Mesendoderm (in vitro differentiated cells): ENCODE data around the gene PCDH1.
A peak's percentile ranks its signal among the peaks of the same experiment; 100 is the strongest.

Experiments used
- DNase-seq: peaks from one replicate; pipeline ENCODE4 v3.0.0; 2013
- H2AK5ac ChIP-seq: 2 replicates; pipeline ENCODE4 v1.6.1; 2013; ENCODE audit warnings: low read length, inconsistent platforms
- H2BK120ac ChIP-seq: 2 replicates; pipeline ENCODE4 v1.6.1; 2013; ENCODE audit warnings: low read depth, mild to moderate bottlenecking, low read length, moderate library complexity, mixed read lengths
- H2BK15ac ChIP-seq: replicated peaks from 2 replicates; pipeline ENCODE4 v1.6.1; 2013; ENCODE audit warnings: low read depth, mild to moderate bottlenecking, moderate library complexity
- H2BK5ac ChIP-seq: 2 replicates; pipeline ENCODE4 v1.6.1; 2013; ENCODE audit warnings: low read length, inconsistent platforms
- H3K18ac ChIP-seq: 2 replicates; pipeline ENCODE4 v1.6.1; 2013; ENCODE audit warnings: mild to moderate bottlenecking, low read length, mixed read lengths
- H3K23ac ChIP-seq: one replicate; pipeline ENCODE4 v1.6.1; 2013; ENCODE audit warnings: low read length
- H3K27ac ChIP-seq: 2 replicates; pipeline ENCODE4 v1.5.1; 2013; ENCODE audit warnings: low read depth, mild to moderate bottlenecking, inconsistent platforms, low read length, moderate library complexity
- H3K27me3 ChIP-seq: 2 replicates; pipeline ENCODE4 v1.6.1; 2013; ENCODE audit warnings: low read length, control low read depth, mild to moderate bottlenecking, inconsistent platforms; ENCODE audit not compliant: insufficient read depth, poor library complexity
- H3K36me3 ChIP-seq: 2 replicates; pipeline ENCODE4 v1.6.1; 2013; ENCODE audit warnings: low read length, inconsistent platforms; ENCODE audit not compliant: control insufficient read depth, insufficient read depth
- H3K4ac ChIP-seq: one replicate; pipeline ENCODE4 v1.6.1; 2013; ENCODE audit warnings: low read depth, mild to moderate bottlenecking, low read length, moderate library complexity
- H3K4me1 ChIP-seq: 2 replicates; pipeline ENCODE4 v1.6.1; 2013; ENCODE audit warnings: low read depth, low read length, inconsistent platforms; ENCODE audit not compliant: control insufficient read depth
- H3K4me2 ChIP-seq: 2 replicates; pipeline ENCODE4 v1.6.1; 2013; ENCODE audit warnings: low read length
- H3K4me3 ChIP-seq: 2 replicates; pipeline ENCODE4 v1.5.1; 2013; ENCODE audit warnings: mild to moderate bottlenecking, low read length
- H3K56ac ChIP-seq: one replicate; pipeline ENCODE4 v1.6.1; 2013; ENCODE audit warnings: low read length
- H3K79me1 ChIP-seq: 2 replicates; pipeline ENCODE4 v1.6.1; 2013; ENCODE audit warnings: low read length, inconsistent platforms
- H3K79me2 ChIP-seq: 2 replicates; pipeline ENCODE4 v1.6.1; 2013; ENCODE audit warnings: mild to moderate bottlenecking, low read length; ENCODE audit not compliant: control insufficient read depth, insufficient read depth
- H3K9ac ChIP-seq: 2 replicates; pipeline ENCODE4 v1.6.1; 2013; ENCODE audit warnings: low read length, inconsistent platforms
- H4K5ac ChIP-seq: one replicate; pipeline ENCODE4 v1.6.1; 2013; ENCODE audit warnings: low read length
- H4K8ac ChIP-seq: one replicate; pipeline ENCODE4 v1.6.1; 2013; ENCODE audit warnings: low read depth, mild to moderate bottlenecking, control low read depth, low read length, moderate library complexity
- WGBS: extraction: QIAGEN DNeasy Blood & Tissue Kit; methylation state at CpG from one replicate; pipeline ENCODE4 v1.1.7; 2013; ENCODE audit warnings: low lambda C conversion rate, missing lambda C conversion rate; ENCODE audit not compliant: insufficient coverage; ENCODE audit errors: extremely low coverage; 5-methylcytosine and 5-hydroxymethylcytosine counted together

The PCDH1 gene

DNA sequence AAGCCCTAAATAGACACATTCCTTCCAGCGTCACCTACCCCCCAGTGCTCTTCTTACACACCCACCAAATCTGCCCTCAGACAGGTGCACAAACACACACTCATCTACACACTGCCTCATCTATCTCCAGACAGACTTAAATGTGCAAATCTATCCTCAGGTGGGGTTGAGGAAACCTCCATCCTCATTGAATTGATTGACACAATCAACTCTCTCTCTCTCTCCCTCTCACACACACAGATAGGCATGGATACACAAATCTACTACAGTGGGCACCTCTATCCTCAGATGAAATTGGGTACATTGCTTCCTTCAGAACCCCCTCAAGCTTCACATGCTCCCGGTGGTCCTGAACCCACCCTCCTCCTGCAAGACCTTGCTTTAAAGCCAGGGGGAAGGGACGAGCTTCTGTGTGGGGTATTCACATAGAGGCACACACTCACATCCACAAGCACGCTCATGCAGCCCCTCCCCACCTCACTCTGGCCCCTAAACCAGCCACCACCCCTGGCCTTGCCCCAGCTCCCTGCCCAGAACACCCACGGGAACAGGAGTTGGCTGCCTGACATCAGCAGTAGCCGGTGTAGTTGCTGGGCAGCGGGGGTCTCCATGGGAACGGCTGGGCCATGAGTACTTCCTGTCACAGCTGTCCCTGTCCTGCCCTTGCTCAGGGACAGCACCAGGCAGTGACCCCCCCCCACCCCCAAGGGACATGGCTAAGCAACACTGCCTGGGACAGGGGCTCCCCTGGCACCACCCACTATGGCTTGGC is 22.8 kb downstream of the PCDH1 start:
- Histone ChIP-seq H3K56ac (no peak overlapping the region), H3K27ac (no peak overlapping the region)

DNA sequence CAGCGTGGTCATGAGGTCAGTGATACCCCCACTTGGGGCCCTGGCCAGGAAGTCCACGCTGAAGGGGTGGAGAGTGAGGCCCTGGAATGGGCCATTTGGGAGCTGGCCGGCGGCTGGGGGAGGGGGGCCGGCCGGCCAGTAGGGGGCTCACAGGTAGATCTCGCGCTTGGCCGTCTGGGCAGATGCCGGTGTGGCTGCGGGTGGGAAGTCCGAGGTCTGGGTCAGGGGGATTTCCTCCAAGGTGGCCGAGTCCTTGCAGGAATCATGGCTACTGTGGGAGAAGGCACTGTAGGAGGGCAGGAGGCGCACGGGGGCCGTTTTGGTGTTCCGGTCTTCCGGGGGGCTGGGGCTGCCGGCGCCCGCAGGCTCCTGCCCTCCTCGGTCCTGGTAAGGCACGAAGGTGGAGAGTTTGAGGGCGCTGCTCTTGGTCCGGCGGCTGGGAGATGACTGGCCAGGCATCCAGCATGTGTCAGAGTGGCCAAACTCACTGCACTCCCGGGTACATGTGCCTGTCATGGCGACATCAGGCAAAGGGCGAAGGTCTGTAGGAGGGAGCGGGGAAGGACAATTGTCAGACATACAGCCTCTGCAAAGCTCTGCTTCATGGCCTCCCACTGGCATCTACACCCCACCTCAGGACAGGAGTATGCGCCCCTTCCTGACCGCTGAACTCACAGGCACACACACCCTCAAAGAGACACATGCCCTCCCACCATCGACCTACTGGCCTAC is 24.1 kb downstream of the PCDH1 start:
- peak; percentile 30 for DNase-seq
- peak overlapping the region; percentile 7 for H3K18ac ChIP-seq
- peaks cover 19% of the 10 kb centered on the region for H3K4me1 ChIP-seq
- H3K36me3 ChIP-seq = no peaks in the 10 kb centered on the region
- H3K56ac ChIP-seq = peak overlapping the region; percentile 35
- H2BK15ac ChIP-seq = no peak overlapping the region
- H3K4ac ChIP-seq = no peak overlapping the region
- H3K27me3 ChIP-seq = no peaks in the 10 kb centered on the region
- H2BK120ac ChIP-seq = no peak overlapping the region
- no peak overlapping the region for H3K4me3 ChIP-seq
- peak overlapping the region; percentile 37 for H2BK5ac ChIP-seq
- no peaks in the 10 kb centered on the region for H3K79me2 ChIP-seq
- H3K4me2 ChIP-seq = no peak overlapping the region
- H3K27ac ChIP-seq = no peak overlapping the region
- peaks cover 3% of the 10 kb centered on the region for H3K79me1 ChIP-seq
- H4K8ac ChIP-seq = no peak overlapping the region
- H3K9ac ChIP-seq = no peak overlapping the region
- H4K5ac ChIP-seq = no peak overlapping the region
- H2AK5ac ChIP-seq = no peak overlapping the region
- 100% methylated on average over 1 of the region's 33 CpGs for WGBS
- H3K23ac ChIP-seq = no peak overlapping the region

More for the DNA sequence above, 22.8 kb downstream of the PCDH1 start:
- Histone ChIP-seq H3K4me3 (no peak overlapping the region), H2AK5ac (no peak overlapping the region), H3K36me3 (no peaks in the 10 kb centered on the region), H3K4ac (no peak overlapping the region), H3K4me2 (no peak overlapping the region), H2BK15ac (no peak overlapping the region), H3K79me1 (peaks cover 3% of the 10 kb centered on the region), H3K9ac (no peak overlapping the region), H4K8ac (no peak overlapping the region), H4K5ac (no peak overlapping the region), H2BK5ac (no peak overlapping the region), H3K23ac (no peak overlapping the region), H3K27me3 (no peaks in the 10 kb centered on the region), H2BK120ac (no peak overlapping the region), H3K18ac (no peak overlapping the region), H3K79me2 (no peaks in the 10 kb centered on the region), H3K4me1 (peaks cover 19% of the 10 kb centered on the region)
- no CpG with 5 or more reads among the region's 8 CpGs for WGBS
- DNase-seq = no peak

DNA sequence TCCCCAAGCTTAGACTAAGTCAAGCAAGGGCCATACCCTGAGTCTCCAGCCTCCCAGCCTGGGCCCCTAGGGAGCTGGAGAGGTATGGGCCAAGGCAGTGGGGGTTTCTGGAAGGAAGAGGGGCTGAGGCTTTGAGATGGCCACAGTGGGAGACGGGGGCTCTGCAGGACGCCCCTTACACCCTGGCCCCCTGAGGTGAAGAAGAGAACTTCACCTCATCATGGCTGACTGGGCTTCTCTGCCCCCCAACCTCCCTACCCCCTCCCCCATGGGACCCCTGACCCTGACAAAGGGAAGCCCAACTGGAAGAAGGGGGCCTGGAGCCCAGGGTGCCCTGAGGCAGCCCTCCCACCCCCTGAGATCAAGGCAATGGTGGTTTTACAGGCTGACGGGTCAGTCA is 25.8 kb downstream of the PCDH1 start:
- Histone ChIP-seq H3K4me3 (no peak overlapping the region), H2AK5ac (no peak overlapping the region), H2BK120ac (no peak overlapping the region), H3K79me1 (peaks cover 3% of the 10 kb centered on the region), H3K23ac (no peak overlapping the region), H2BK5ac (no peak overlapping the region), H3K56ac (no peak overlapping the region), H3K79me2 (no peaks in the 10 kb centered on the region), H2BK15ac (no peak overlapping the region), H3K4me2 (no peak overlapping the region), H3K4ac (no peak overlapping the region), H3K27ac (no peak overlapping the region), H3K9ac (no peak overlapping the region), H3K18ac (no peak overlapping the region), H3K4me1 (peaks cover 11% of the 10 kb centered on the region), H4K5ac (no peak overlapping the region), H4K8ac (no peak overlapping the region), H3K36me3 (no peaks in the 10 kb centered on the region), H3K27me3 (no peaks in the 10 kb centered on the region)
- DNase-seq = no peak
- WGBS = no CpG with 5 or more reads among the region's 3 CpGs

DNA sequence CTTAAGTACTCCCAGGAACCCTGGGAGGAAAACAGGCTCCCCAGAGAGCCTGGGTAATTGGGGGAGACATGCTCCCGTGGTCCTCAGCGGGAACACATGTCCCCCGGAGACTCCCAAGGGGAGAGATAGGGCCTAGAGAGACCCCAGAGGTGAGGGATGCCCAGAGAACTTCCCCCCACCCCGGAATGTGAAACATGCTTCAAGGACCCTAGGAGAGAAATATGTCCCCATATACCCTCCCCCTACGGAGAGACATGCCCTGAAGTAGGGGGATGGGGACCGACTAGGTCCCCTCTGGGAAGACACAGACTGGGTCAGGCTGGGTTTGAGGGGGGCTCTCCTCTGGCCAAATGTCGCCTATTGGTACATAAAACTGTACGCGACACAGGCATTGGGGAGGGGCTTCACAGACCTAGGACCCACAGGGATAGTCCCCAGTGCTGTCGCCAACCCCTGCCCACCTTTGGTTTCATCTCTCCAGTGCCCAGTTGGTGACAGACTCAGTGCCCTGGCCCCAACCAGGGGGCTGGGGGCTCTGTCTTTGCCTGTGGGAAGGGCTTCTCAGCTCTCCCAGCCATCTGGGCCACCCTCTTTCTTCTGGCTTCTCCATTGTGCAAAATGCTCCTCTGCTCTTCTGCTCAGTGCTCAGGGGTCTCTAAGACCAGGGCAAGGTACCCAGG is 26.9 kb downstream of the PCDH1 start:
- Histone ChIP-seq H3K4me1 (peaks cover 10% of the 10 kb centered on the region), H3K36me3 (no peaks in the 10 kb centered on the region), H2AK5ac (no peak overlapping the region), H3K4me3 (no peak overlapping the region), H2BK120ac (peak overlapping the region; percentile 19), H3K4me2 (no peak overlapping the region), H3K27ac (peak overlapping the region; percentile 33), H3K4ac (peak overlapping the region; percentile 91), H3K56ac (peak overlapping the region; percentile 74), H3K79me2 (no peaks in the 10 kb centered on the region), H3K79me1 (no peaks in the 10 kb centered on the region), H2BK5ac (peak overlapping the region; percentile 37), H4K8ac (no peak overlapping the region), H3K23ac (no peak overlapping the region), H3K27me3 (no peaks in the 10 kb centered on the region), H3K18ac (peak overlapping the region; percentile 94), H2BK15ac (no peak overlapping the region), H4K5ac (no peak overlapping the region), H3K9ac (peak overlapping the region; percentile 53)
- no peak for DNase-seq
- no CpG with 5 or more reads among the region's 10 CpGs for WGBS

DNA sequence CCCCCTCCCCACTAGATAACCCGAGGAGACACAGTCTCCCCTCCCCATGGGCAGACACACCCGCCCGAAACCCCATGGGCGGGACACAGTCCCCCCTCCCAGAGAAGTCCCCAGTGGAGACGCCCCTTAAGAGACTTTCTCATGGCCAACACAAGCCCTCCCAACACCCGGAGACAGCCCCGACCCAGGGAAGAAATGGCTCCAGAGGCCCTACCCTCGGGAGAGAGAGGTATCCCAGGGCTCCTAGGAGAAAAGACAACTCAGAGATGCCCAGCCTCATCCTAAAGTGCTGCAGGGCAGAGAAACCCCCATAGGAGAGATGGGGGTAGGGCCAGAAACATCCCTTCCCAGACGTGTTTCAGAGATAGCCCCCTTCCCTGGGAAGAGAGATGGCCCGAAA is 27.4 kb downstream of the PCDH1 start:
- Histone ChIP-seq H4K5ac (no peak overlapping the region), H4K8ac (no peak overlapping the region), H3K18ac (peak overlapping the region; percentile 94), H2BK5ac (no peak overlapping the region), H2BK120ac (peak overlapping the region; percentile 73), H2BK15ac (no peak overlapping the region), H3K79me1 (no peaks in the 10 kb centered on the region), H3K79me2 (no peaks in the 10 kb centered on the region), H3K4me2 (peak overlapping the region; percentile 25), H3K23ac (no peak overlapping the region), H3K36me3 (no peaks in the 10 kb centered on the region), H3K4me3 (no peak overlapping the region), H2AK5ac (no peak overlapping the region), H3K9ac (peak overlapping the region; percentile 53), H3K27ac (peak overlapping the region; percentile 33), H3K4ac (peak overlapping the region; percentile 91), H3K27me3 (no peaks in the 10 kb centered on the region), H3K4me1 (peaks cover 15% of the 10 kb centered on the region), H3K56ac (peak overlapping the region; percentile 74)
- WGBS = no CpG with 5 or more reads among the region's 10 CpGs
- peak; percentile 70 for DNase-seq
